Activated CD8-positive, alpha-beta memory T cell treated with anti-CD3 and anti-CD28 coated beads for 24 hours (primary cell): ENCODE data around the gene WDR88.
"Not testable (repeated sequence)": the region's sequence is repeated elsewhere in the genome, so short reads cannot be mapped to it uniquely, and the experiment has no call there.

Experiments
- DNase-seq: peaks from one replicate; pipeline ENCODE4 v3.0.0-alpha.2; 2020

WDR88 gene

GRCh38 chr19:33132021-33132420 lies at the start of gene WDR88:
Gene WDR88 (plus strand): TSS chr19:33132114. CDS start chr19:33132170, 56 bp downstream.
- no peak for DNase-seq

GRCh38 chr19:33085570-33086128 lies 46.3 kb upstream of the WDR88 start:
- no peak for DNase-seq

GRCh38 chr19:33086955-33087354 lies 45.0 kb upstream of the WDR88 start:
- no peak for DNase-seq

- no peak for DNase-seq
Measured at GRCh38 chr19:33089010-33089409, 42.9 kb upstream of the WDR88 start.

GRCh38 chr19:33090179-33090578 lies 41.7 kb upstream of the WDR88 start:
- DNase-seq: no peak

- no peak for DNase-seq
Measured at GRCh38 chr19:33093420-33094210, 38.3 kb upstream of the WDR88 start.

GRCh38 chr19:33094436-33095067 lies 37.4 kb upstream of the WDR88 start:
- DNase-seq: no peak

- DNase-seq: no peak
Measured at GRCh38 chr19:33096005-33096404, 35.9 kb upstream of the WDR88 start.

GRCh38 chr19:33098055-33098534 lies 33.8 kb upstream of the WDR88 start:
- DNase-seq: no peak

GRCh38 chr19:33100894-33101644 lies 30.8 kb upstream of the WDR88 start:
- DNase-seq: no peak

GRCh38 chr19:33102893-33103292 lies 29.0 kb upstream of the WDR88 start:
- no peak for DNase-seq

GRCh38 chr19:33108161-33108560 lies 23.8 kb upstream of the WDR88 start:
- DNase-seq: no peak

GRCh38 chr19:33110137-33110910 lies 21.6 kb upstream of the WDR88 start:
- no peak for DNase-seq

GRCh38 chr19:33111587-33111986 lies 20.3 kb upstream of the WDR88 start:
- DNase-seq: no peak

GRCh38 chr19:33114312-33114711 lies 17.6 kb upstream of the WDR88 start:
- DNase-seq: no peak

- no peak for DNase-seq
Measured at GRCh38 chr19:33117501-33117900, 14.4 kb upstream of the WDR88 start.

- DNase-seq: no peak
Measured at GRCh38 chr19:33118643-33119042, 13.3 kb upstream of the WDR88 start.

- no peak for DNase-seq
Measured at GRCh38 chr19:33124207-33125098, 7.5 kb upstream of the WDR88 start.

GRCh38 chr19:33125929-33126388 lies 6.0 kb upstream of the WDR88 start:
- DNase-seq: peak; percentile 72

GRCh38 chr19:33126712-33127111 lies 5.2 kb upstream of the WDR88 start:
- DNase-seq: not testable (repeated sequence)

- no peak for DNase-seq
Measured at GRCh38 chr19:33129901-33130300, 2.0 kb upstream of the WDR88 start.
